Measurements from ENCODE around the gene FIGN.

Gene FIGN

DNA sequence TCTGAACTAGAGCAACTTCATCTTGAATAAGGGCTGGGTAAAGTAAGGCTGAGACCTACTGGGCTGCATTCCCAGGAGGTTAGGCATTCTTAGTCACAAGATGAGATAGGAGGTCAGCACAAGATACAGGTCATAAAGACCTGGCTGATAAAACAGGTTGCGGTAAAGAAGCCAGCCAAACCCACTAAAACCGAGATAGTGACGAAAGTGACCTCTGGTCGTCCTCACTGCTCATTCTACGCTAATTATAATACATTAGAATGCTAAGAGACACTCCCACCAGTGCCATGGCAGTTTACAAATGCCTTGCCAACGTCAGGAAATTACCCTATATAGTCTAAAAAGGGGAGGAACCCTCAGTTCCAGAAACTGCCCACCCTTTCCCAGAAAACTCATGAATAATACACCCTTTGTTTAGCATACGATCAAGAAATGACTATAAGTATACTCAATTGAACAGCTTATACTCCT lies 109.1 kb downstream of the FIGN start:
- Histone ChIP-seq H3K27me3 (ENCODE audit: control insufficient read depth in 1 of 2, insufficient read depth in 2 of 2, low read length in 2 of 2) (no peaks in the 10 kb centered on the region), H3K9me3 (ENCODE audit: control insufficient read depth in 1 of 2, low read length in 2 of 2) (no peaks in the 10 kb centered on the region), H3K4me1 (ENCODE audit: control insufficient read depth in 1 of 2, insufficient read depth in 2 of 2, low read length in 2 of 2) (no peaks in the 10 kb centered on the region), H3K36me3 (ENCODE audit: control insufficient read depth in 1 of 2, insufficient read depth in 2 of 2, low read length in 2 of 2) (no peaks in the 10 kb centered on the region), H3K27ac (ENCODE audit: low read depth, low read length) (no peak overlapping the region), H3K9ac (ENCODE audit: low read depth in 1 of 2, low read length in 2 of 2) (no peak overlapping the region), H3K4me3 (ENCODE audit: low read depth in 1 of 2, low read length in 2 of 2) (no peak overlapping the region)

GRCh38 chr2:163626208-163626607 lies 109.6 kb downstream of the FIGN start:
- no peak overlapping the region for H3K9ac ChIP-seq (ENCODE audit: low read depth in 1 of 2, low read length in 2 of 2)
- H3K36me3 ChIP-seq (ENCODE audit: control insufficient read depth in 1 of 2, insufficient read depth in 2 of 2, low read length in 2 of 2) = no peaks in the 10 kb centered on the region
- no peak overlapping the region for H3K4me3 ChIP-seq (ENCODE audit: low read depth in 1 of 2, low read length in 2 of 2)
- H3K9me3 ChIP-seq (ENCODE audit: control insufficient read depth in 1 of 2, low read length in 2 of 2) = no peaks in the 10 kb centered on the region
- H3K27ac ChIP-seq (ENCODE audit: low read depth, low read length) = no peak overlapping the region
- no peaks in the 10 kb centered on the region for H3K27me3 ChIP-seq (ENCODE audit: control insufficient read depth in 1 of 2, insufficient read depth in 2 of 2, low read length in 2 of 2)
- H3K4me1 ChIP-seq (ENCODE audit: control insufficient read depth in 1 of 2, insufficient read depth in 2 of 2, low read length in 2 of 2) = no peaks in the 10 kb centered on the region

- Histone ChIP-seq H3K4me1 (ENCODE audit: control insufficient read depth in 1 of 2, insufficient read depth in 2 of 2, low read length in 2 of 2) (no peaks in the 10 kb centered on the region), H3K9ac (ENCODE audit: low read depth in 1 of 2, low read length in 2 of 2) (no peak overlapping the region), H3K36me3 (ENCODE audit: control insufficient read depth in 1 of 2, insufficient read depth in 2 of 2, low read length in 2 of 2) (no peaks in the 10 kb centered on the region), H3K27ac (ENCODE audit: low read depth, low read length) (no peak overlapping the region), H3K9me3 (ENCODE audit: control insufficient read depth in 1 of 2, low read length in 2 of 2) (no peaks in the 10 kb centered on the region), H3K4me3 (ENCODE audit: low read depth in 1 of 2, low read length in 2 of 2) (no peak overlapping the region), H3K27me3 (ENCODE audit: control insufficient read depth in 1 of 2, insufficient read depth in 2 of 2, low read length in 2 of 2) (no peaks in the 10 kb centered on the region)
Measured at GRCh38 chr2:163625632-163626031, 110.2 kb downstream of the FIGN start.

- Histone ChIP-seq H3K27me3 (ENCODE audit: control insufficient read depth in 1 of 2, insufficient read depth in 2 of 2, low read length in 2 of 2) (no peaks in the 10 kb centered on the region), H3K36me3 (ENCODE audit: control insufficient read depth in 1 of 2, insufficient read depth in 2 of 2, low read length in 2 of 2) (no peaks in the 10 kb centered on the region), H3K4me3 (ENCODE audit: low read depth in 1 of 2, low read length in 2 of 2) (no peak overlapping the region), H3K4me1 (ENCODE audit: control insufficient read depth in 1 of 2, insufficient read depth in 2 of 2, low read length in 2 of 2) (no peaks in the 10 kb centered on the region), H3K9me3 (ENCODE audit: control insufficient read depth in 1 of 2, low read length in 2 of 2) (no peaks in the 10 kb centered on the region), H3K9ac (ENCODE audit: low read depth in 1 of 2, low read length in 2 of 2) (no peak overlapping the region), H3K27ac (ENCODE audit: low read depth, low read length) (no peak overlapping the region)
Measured at GRCh38 chr2:163621445-163622004, 114.3 kb downstream of the FIGN start.

DNA sequence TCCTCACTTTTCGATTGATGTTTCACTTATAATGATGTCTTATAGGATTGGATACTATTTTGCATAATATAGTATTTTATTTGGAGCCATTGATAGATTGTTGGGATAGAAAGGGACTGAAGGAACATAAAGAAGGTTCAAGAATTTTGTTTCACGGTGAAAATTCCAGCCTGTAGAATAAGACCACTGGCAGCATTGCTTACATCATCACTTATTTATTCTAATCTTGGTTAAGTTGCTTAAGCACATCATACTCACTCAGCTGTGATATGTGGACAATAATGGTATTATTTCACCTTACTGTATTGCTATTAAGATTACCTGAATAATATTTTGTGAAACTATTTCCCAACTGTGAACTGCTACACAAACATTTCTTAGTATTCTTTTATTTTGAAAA lies 118.3 kb downstream of the FIGN start:
- H3K9ac ChIP-seq (ENCODE audit: low read depth in 1 of 2, low read length in 2 of 2) = no peak overlapping the region
- H3K4me3 ChIP-seq (ENCODE audit: low read depth in 1 of 2, low read length in 2 of 2) = no peak overlapping the region
- H3K4me1 ChIP-seq (ENCODE audit: control insufficient read depth in 1 of 2, insufficient read depth in 2 of 2, low read length in 2 of 2) = no peaks in the 10 kb centered on the region
- H3K27me3 ChIP-seq (ENCODE audit: control insufficient read depth in 1 of 2, insufficient read depth in 2 of 2, low read length in 2 of 2) = no peaks in the 10 kb centered on the region
- H3K9me3 ChIP-seq (ENCODE audit: control insufficient read depth in 1 of 2, low read length in 2 of 2) = no peaks in the 10 kb centered on the region
- H3K27ac ChIP-seq (ENCODE audit: low read depth, low read length) = no peak overlapping the region
- no peaks in the 10 kb centered on the region for H3K36me3 ChIP-seq (ENCODE audit: control insufficient read depth in 1 of 2, insufficient read depth in 2 of 2, low read length in 2 of 2)

- no peak overlapping the region for H3K9ac ChIP-seq (ENCODE audit: low read depth in 1 of 2, low read length in 2 of 2)
- H3K27ac ChIP-seq (ENCODE audit: low read depth, low read length) = no peak overlapping the region
- no peaks in the 10 kb centered on the region for H3K27me3 ChIP-seq (ENCODE audit: control insufficient read depth in 1 of 2, insufficient read depth in 2 of 2, low read length in 2 of 2)
- H3K4me1 ChIP-seq (ENCODE audit: control insufficient read depth in 1 of 2, insufficient read depth in 2 of 2, low read length in 2 of 2) = no peaks in the 10 kb centered on the region
- no peaks in the 10 kb centered on the region for H3K36me3 ChIP-seq (ENCODE audit: control insufficient read depth in 1 of 2, insufficient read depth in 2 of 2, low read length in 2 of 2)
- H3K9me3 ChIP-seq (ENCODE audit: control insufficient read depth in 1 of 2, low read length in 2 of 2) = no peaks in the 10 kb centered on the region
- no peak overlapping the region for H3K4me3 ChIP-seq (ENCODE audit: low read depth in 1 of 2, low read length in 2 of 2)
Measured at GRCh38 chr2:163613266-163613731, 122.5 kb downstream of the FIGN start.

DNA sequence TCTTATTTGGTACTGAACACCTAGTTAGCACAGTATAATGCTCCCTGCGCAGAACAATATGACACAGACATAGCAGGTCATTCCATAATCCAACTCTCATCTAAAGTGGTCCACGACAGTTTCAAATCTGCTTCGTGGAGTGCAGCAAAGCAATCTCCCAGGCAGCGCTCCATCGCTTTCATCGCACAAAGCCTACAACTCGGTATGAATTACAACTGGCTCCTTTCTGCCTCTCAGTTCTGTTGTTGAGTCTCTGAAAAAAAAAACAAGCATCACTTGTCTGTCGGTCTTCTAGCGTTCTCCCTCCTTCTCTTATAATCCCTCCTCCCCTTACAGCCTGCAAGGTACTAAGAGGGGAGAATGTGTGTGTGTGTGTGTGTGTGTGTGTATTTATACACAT lies 123.5 kb downstream of the FIGN start:
- Histone ChIP-seq H3K4me3 (ENCODE audit: low read depth in 1 of 2, low read length in 2 of 2) (no peak overlapping the region), H3K27ac (ENCODE audit: low read depth, low read length) (no peak overlapping the region), H3K9ac (ENCODE audit: low read depth in 1 of 2, low read length in 2 of 2) (no peak overlapping the region), H3K27me3 (ENCODE audit: control insufficient read depth in 1 of 2, insufficient read depth in 2 of 2, low read length in 2 of 2) (no peaks in the 10 kb centered on the region), H3K9me3 (ENCODE audit: control insufficient read depth in 1 of 2, low read length in 2 of 2) (no peaks in the 10 kb centered on the region), H3K36me3 (ENCODE audit: control insufficient read depth in 1 of 2, insufficient read depth in 2 of 2, low read length in 2 of 2) (no peaks in the 10 kb centered on the region), H3K4me1 (ENCODE audit: control insufficient read depth in 1 of 2, insufficient read depth in 2 of 2, low read length in 2 of 2) (no peaks in the 10 kb centered on the region)

- H3K27ac ChIP-seq (ENCODE audit: low read depth, low read length) = no peak overlapping the region
- H3K27me3 ChIP-seq (ENCODE audit: control insufficient read depth in 1 of 2, insufficient read depth in 2 of 2, low read length in 2 of 2) = no peaks in the 10 kb centered on the region
- H3K9ac ChIP-seq (ENCODE audit: low read depth in 1 of 2, low read length in 2 of 2) = no peak overlapping the region
- H3K4me1 ChIP-seq (ENCODE audit: control insufficient read depth in 1 of 2, insufficient read depth in 2 of 2, low read length in 2 of 2) = no peaks in the 10 kb centered on the region
- H3K36me3 ChIP-seq (ENCODE audit: control insufficient read depth in 1 of 2, insufficient read depth in 2 of 2, low read length in 2 of 2) = no peaks in the 10 kb centered on the region
- H3K4me3 ChIP-seq (ENCODE audit: low read depth in 1 of 2, low read length in 2 of 2) = no peak overlapping the region
- no peaks in the 10 kb centered on the region for H3K9me3 ChIP-seq (ENCODE audit: control insufficient read depth in 1 of 2, low read length in 2 of 2)
Measured at GRCh38 chr2:163611557-163611906, 124.3 kb downstream of the FIGN start.

- no peak overlapping the region for H3K9ac ChIP-seq (ENCODE audit: low read depth in 1 of 2, low read length in 2 of 2)
- H3K4me3 ChIP-seq (ENCODE audit: low read depth in 1 of 2, low read length in 2 of 2) = no peak overlapping the region
- no peaks in the 10 kb centered on the region for H3K9me3 ChIP-seq (ENCODE audit: control insufficient read depth in 1 of 2, low read length in 2 of 2)
- no peaks in the 10 kb centered on the region for H3K36me3 ChIP-seq (ENCODE audit: control insufficient read depth in 1 of 2, insufficient read depth in 2 of 2, low read length in 2 of 2)
- H3K27ac ChIP-seq (ENCODE audit: low read depth, low read length) = no peak overlapping the region
- no peaks in the 10 kb centered on the region for H3K4me1 ChIP-seq (ENCODE audit: control insufficient read depth in 1 of 2, insufficient read depth in 2 of 2, low read length in 2 of 2)
- no peaks in the 10 kb centered on the region for H3K27me3 ChIP-seq (ENCODE audit: control insufficient read depth in 1 of 2, insufficient read depth in 2 of 2, low read length in 2 of 2)
Measured at GRCh38 chr2:163610817-163611556, 124.8 kb downstream of the FIGN start.

DNA sequence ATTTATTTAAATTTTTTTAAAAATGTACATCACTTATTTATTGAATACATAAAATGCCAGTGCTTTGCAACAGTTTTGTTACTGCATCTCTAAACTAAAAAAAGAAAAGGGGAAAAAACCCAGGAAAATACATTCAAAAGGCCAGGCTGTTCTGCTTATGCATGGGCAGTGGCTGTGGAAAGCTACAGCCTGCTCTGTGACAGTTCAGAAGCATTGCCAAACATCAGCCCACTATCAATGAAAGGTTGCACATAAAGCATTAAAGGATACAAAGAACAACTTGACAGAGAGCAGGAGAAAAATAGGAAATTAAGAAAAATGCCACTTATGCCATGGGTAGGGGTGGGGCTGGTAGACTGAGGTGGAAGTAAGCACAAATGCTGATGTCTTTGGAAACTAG lies 128.2 kb downstream of the FIGN start:
- no peak overlapping the region for H3K27ac ChIP-seq (ENCODE audit: low read depth, low read length)
- no peaks in the 10 kb centered on the region for H3K27me3 ChIP-seq (ENCODE audit: control insufficient read depth in 1 of 2, insufficient read depth in 2 of 2, low read length in 2 of 2)
- H3K9ac ChIP-seq (ENCODE audit: low read depth in 1 of 2, low read length in 2 of 2) = no peak overlapping the region
- no peaks in the 10 kb centered on the region for H3K36me3 ChIP-seq (ENCODE audit: control insufficient read depth in 1 of 2, insufficient read depth in 2 of 2, low read length in 2 of 2)
- H3K4me1 ChIP-seq (ENCODE audit: control insufficient read depth in 1 of 2, insufficient read depth in 2 of 2, low read length in 2 of 2) = no peaks in the 10 kb centered on the region
- no peaks in the 10 kb centered on the region for H3K9me3 ChIP-seq (ENCODE audit: control insufficient read depth in 1 of 2, low read length in 2 of 2)
- H3K4me3 ChIP-seq (ENCODE audit: low read depth in 1 of 2, low read length in 2 of 2) = no peak overlapping the region
